GM19328 (cell line): ENCODE data around the gene RPS6KA2.

Experiments used
- ATAC-seq: cut with Tn5 transposase; IDR thresholded peaks from one replicate; pipeline ENCODE4 v1.9.1; 2021; ENCODE audit warnings: mild to moderate bottlenecking, moderate library complexity; ENCODE audit not compliant: unreplicated experiment

RPS6KA2 gene

GRCh38 chr6:166459272-166459671 lies 167.8 kb downstream of the RPS6KA2 start:
- no peak for ATAC-seq

DNA sequence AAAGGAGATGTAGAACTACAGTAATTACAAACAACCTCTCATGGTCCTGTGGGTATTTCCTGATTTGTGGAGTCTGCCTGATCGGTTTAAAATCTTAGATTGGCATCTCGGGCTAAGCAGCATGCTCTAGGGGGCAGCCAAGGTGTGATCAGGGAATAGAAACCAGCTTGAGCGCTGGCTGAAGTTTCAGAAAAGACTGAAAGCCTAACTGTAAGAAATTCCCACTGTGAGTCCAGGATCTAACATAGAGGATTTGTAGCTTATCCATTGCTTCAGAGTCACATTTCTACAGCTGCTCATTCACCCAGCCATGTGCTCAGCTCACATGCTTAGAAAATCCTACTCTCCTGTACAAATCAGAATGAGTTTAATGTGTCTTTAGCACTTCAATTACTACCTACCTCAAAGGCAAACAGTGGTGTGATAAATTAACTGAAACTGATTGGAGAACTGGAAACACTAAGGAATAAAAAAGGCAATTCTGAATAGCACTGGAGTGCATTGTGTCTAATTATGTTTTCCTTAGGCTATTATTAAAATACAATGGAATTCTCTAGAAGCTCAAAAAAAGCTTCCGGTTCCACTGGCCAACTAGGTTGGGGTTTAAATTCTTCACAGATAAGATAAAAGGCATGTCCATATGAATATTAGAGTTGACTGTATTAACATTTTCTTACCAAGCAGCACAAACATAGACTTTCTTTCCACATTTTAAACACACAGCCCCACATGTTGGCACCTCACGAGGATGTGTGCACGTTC lies 170.5 kb downstream of the RPS6KA2 start:
- no peak for ATAC-seq

DNA sequence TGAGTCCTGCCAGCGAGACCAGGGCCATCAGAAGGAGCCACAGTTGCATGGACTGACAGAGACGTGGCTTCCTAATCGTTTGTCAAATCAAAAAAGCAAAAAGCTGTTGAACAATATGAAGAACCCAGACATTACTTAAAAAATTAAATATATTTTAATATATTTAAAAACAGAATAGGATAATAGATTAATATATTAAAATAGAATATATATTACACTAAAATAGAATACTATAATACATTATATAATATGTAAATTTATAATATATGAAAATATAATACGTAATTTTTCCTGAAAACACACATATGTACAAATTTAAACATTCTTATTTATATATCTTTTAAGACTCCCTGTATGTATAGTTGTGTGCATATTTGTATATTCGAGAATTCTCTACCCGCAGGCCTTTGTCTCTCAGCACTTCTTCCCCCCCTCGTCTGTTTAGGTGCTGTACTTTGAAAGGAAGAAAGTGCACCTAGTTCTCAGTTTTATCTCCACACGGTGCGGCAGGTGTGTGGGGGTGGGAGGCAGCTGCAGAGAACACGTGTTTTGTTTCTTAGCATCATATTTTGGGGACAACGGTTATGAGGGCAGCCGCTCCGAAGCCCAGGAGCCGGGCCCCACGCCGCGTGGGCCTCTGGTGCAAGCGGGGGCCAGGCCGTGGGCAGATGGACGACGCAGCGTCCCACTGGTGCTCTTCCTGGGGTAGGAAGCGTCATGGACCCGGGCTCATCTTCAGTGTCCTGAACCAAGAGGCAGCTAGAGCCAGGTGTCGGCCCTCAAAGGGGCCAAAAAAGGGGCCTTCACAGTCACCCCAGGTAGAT lies 172.1 kb downstream of the RPS6KA2 start:
- no peak for ATAC-seq

DNA sequence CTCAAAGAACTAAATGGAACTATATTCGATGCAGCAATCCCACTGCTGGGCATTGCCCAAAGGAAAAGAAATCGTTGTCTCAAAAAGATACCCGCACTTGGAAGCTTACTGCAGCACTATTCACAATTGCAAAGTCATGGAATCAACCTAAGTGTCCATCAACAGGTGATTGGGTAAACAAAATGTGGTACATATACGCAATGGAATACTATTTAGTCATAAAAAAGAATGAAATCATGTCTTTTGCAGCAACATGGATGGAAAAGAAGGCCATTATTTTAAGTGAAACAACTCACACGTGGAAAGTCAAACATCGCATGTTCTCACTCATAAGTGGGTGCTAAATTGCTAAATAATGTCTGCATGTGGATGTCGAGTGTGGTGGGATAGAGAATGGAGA lies 173.4 kb downstream of the RPS6KA2 start:
- ATAC-seq: no peak

- no peak for ATAC-seq
Observed at GRCh38 chr6:166450167-166450873, 176.7 kb downstream of the RPS6KA2 start.

DNA sequence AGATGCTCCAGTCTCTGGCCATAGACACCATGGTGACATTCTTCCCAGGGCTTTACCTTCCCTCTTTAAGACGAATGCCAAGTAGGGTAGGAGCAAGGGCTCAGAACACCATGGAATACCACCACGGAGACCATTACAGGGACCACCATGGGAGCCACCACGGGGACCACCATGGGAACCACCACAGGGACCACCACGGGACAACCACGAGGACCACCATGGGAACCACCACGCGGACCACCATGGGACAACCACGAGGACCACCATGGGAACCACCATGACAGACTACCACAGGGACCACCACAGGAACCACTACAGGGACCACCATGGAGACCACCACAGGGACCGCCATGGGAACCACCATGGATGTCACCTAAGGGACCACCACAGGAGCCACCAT lies 177.4 kb downstream of the RPS6KA2 start:
- no peak for ATAC-seq

DNA sequence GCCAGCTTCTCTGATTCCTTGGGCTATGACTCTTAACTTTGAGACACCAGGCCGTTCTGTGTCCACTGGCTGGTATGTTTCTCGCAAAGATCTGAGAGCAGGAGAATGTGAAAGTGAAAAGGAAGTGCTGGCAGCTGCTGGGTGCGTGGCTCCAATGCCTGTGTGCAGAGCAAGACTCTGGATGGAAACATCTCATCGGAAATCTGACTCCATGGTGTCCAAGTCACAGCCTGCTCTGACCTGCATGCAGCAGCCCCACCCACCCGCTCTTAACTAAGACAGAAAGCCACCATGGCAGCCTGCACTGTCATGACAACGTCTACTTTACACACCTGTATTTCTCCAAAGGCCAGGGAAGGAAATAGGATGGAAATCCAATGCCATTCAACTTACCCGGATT lies 178.0 kb downstream of the RPS6KA2 start:
- no peak for ATAC-seq

DNA sequence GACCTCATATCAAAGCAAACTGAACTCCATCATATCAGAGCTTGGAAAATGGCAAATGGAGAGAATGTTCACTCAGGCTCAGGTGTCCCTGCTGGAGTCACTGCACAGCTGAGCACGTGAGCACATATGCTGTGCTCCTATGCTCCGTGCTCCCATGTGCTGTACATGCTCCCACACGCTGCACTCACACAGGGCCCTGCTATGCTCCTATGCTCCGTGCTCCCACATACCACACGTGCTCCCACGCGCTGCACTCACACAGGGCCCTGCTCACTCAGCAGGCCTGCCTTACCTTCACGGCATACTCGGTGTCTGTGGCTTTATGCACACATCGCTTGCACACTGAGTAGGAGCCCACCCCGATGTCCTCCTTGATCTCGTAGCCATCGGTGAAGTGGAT lies 178.6 kb downstream of the RPS6KA2 start:
- no peak for ATAC-seq

DNA sequence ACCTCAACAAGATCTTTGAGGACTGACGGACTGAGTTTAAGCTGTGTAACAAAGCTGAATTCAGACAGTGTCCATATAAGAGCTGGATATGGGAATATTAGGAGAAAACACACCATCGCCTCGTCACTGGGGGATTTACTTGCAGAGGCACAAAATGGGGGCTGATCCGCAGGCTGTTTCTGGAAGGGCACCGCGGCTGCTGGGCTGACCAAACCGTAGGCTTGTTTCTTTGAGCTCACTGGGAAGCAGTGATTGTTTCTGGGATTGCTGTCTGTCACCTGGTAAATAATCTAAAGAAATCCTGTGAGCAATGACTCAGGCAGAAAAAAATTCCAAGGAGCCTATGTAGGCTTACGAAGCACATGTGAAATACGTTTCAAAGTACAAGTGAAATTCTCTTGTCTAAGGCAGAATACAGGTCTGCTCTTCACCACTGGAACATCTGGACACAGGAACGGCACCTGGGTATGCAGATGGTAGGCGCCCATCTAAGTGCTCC lies 180.4 kb downstream of the RPS6KA2 start:
- ATAC-seq: no peak

- ATAC-seq: no peak
Observed at GRCh38 chr6:166446146-166446545, 180.9 kb downstream of the RPS6KA2 start.

GRCh38 chr6:166444446-166444845 lies 182.6 kb downstream of the RPS6KA2 start:
- no peak for ATAC-seq

DNA sequence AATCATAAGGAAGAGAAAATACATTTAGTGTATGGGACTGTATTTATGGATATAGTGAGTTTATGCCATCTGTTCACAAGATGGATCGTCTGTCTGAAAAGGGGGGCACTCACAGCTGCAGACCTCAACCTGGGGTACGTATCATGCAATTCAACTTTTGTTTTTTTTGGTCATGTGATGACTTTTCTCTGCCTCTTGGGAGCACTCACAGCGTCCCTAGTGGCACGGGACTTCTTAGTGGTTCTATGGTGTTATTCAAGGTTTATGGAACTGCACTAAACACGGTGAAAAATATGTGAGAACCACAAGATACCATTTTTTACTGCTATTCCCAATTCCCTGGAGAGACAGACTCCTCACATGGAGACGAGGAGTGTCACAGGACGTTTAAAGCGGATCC lies 183.9 kb downstream of the RPS6KA2 start:
- no peak for ATAC-seq

DNA sequence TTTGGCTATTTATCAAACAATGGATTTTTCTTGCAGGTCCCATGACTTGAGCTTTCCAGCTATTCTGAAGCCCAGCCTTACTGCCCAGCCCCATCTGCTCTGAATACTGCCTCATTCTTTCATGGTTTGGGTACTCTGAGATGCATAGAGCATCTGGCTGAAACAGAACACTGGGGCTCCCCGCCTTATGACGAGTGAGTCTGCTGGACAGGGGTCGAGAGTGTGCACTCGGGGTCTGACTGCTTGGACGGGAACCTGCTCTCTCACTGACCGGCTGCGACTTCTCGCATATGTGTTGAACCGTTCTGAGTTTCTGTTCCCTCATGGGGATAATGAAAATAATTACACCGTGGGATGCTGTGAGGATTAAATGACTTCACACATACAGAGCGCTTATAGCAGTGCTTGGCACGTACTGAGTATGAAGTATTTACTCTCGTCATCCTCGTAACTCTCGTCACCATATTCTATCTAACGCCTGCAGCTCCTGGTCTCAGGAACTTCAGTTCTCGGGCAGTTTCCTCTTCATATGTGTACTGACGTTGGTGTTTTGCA lies 184.8 kb downstream of the RPS6KA2 start:
- no peak for ATAC-seq

- ATAC-seq: no peak
Observed at GRCh38 chr6:166441325-166442078, 185.5 kb downstream of the RPS6KA2 start.

GRCh38 chr6:166440729-166441128 lies 186.3 kb downstream of the RPS6KA2 start:
- no peak for ATAC-seq

DNA sequence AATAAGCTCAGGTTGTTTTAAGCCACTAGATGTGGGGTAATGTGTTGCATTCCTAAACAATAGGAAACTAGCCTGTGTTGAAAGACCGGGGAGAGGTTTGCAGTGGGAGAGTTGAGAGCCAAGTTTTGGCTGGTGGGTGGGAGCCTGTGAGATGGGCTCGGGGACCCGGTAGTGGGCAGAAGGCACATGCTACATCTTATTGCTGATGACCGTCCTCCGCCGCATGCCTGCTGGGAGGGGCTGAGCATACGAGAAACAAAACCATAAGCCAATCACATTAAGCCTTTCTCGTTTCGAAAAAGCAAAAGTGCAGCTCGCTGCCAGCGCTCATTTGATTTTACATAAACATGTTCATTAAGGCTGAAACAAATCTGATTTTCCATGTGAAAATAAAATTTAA lies 186.9 kb downstream of the RPS6KA2 start:
- no peak for ATAC-seq

- no peak for ATAC-seq
Observed at GRCh38 chr6:166439366-166440091, 187.5 kb downstream of the RPS6KA2 start.

DNA sequence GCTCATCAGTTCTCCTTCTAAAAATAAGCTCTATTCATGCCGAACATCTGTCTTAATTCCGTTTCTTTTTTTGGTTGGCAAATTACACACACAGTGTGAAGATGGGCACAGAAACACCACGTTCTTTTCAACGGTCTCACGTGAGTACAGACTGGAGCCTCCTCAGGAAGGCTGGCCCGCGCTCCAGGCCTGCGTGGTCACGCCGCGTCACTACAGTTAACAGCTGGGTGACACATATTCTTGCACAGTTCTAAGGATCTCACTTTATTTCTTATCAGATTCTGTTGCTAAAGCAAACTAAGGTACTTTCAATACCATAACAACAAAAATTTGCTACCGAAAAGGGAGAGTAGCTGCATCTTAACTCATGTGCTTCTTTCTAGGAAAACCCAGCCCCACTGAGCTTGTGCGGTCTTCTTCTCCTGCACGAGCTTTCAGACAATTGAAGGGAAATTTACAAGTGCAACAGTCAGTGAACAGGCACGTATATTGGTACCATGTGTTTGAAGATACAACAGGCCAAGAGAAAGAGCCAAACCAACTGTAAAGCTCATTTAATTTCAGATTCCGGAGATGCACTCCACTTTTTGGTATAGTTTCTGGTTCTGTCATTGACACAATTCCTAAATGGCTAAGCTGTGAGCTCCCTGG lies 188.7 kb downstream of the RPS6KA2 start:
- no peak for ATAC-seq

DNA sequence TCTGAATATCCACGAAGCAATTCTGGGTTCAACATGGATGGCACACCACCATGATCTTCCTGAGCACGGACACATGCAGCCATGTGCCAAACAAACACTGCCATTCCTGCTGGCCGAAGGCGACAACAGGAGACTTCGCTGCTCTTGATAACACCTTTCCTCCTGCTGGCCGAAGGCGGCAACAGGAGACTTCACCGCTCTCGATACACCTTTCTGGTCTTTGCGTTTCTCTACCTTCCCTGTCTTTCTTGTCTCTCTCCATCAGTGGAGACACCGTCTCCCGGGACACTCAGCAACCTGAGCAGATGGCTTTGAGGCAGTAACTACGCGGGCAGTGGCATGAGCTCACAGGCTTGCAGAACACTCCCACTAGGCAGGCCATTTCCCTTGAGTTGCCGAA lies 189.4 kb downstream of the RPS6KA2 start:
- no peak for ATAC-seq
